GM13977 (cell line): ENCODE data around the gene PRUNE2.

ENCODE experiments used
- DNase-seq: peaks from one replicate; pipeline ENCODE4 v3.0.0; 2012; ENCODE audit warnings: low spot score
- CTCF ChIP-seq: IDR thresholded peaks from 2 replicates; pipeline ENCODE4 v1.5.1; 2012; ENCODE audit warnings: mild to moderate bottlenecking, control low read depth; ENCODE audit not compliant: insufficient read depth; ENCODE audit errors: extremely low read depth, missing control alignments
- in situ Hi-C: fragments of 300-500 bp; cut with MboI; formaldehyde crosslinking; loops from one replicate; pipeline ENCODE4 v1.12.0; 2022; ENCODE audit warnings: low sequenced_read_pairs, low pct_unique_long_range_greater_than_20kb, mixed read lengths, inconsistent platforms; ENCODE audit not compliant: unreplicated experiment

Gene PRUNE2

GRCh38 chr9:76787677-76788076 lies 118.2 kb downstream of the PRUNE2 start:
- in situ Hi-C loops: no loop called here
- TF ChIP-seq CTCF: no peak
- DNase-seq: no peak

GRCh38 chr9:76785501-76785900 lies 120.4 kb downstream of the PRUNE2 start:
- DNase-seq: no peak
- in situ Hi-C loops: no loop called here
- TF ChIP-seq CTCF: no peak

- in situ Hi-C loops: no loop called here
- no peak for TF ChIP-seq CTCF
- DNase-seq: no peak
Measured at GRCh38 chr9:76784881-76785280, 121.0 kb downstream of the PRUNE2 start.

- no peak for TF ChIP-seq CTCF
- DNase-seq: no peak
- in situ Hi-C loops: no loop called here
Measured at GRCh38 chr9:76772686-76773445, 133.0 kb downstream of the PRUNE2 start.

GRCh38 chr9:76766126-76766525 lies 139.8 kb downstream of the PRUNE2 start:
- DNase-seq: no peak
- no peak for TF ChIP-seq CTCF
- in situ Hi-C loops: no loop called here

GRCh38 chr9:76764138-76764537 lies 141.8 kb downstream of the PRUNE2 start, which contains the start of gene PCA3:
Gene PCA3, plus strand, starts transcription at chr9:76764438.
- in situ Hi-C loops: no loop called here
- TF ChIP-seq CTCF: no peak
- DNase-seq: no peak

- in situ Hi-C loops: no loop called here
- peak; percentile 36 for TF ChIP-seq CTCF
Measured at GRCh38 chr9:76761448-76761847, 144.5 kb downstream of the PRUNE2 start.

More at GRCh38 chr9:76761448-76761847, 144.5 kb downstream of the PRUNE2 start:
- no peak for DNase-seq
